SK-N-SH (cell line): Measurements from ENCODE around the gene SLC25A42. TPM values are rescaled to one million over a fixed set of nuclear protein-coding genes. Genes with fewer than 3 reads are reported as not detected.

Source experiments
- CHD2 ChIP-seq: fragments of 150-350 bp; IDR thresholded peaks from 2 replicates; pipeline ENCODE4 v1.6.1; 2018; ENCODE audit warnings: low read length; ENCODE audit not compliant: partially characterized antibody
- EP300 ChIP-seq, 2 experiments: IDR thresholded peaks; 2 replicates each; pipeline versions ENCODE4 v1.4.0 to v1.6.1; 2012; ENCODE audit warnings: borderline replicate concordance in 1 of 2, low read depth in 1 of 2, low read length in 1 of 2
- FOSL2 ChIP-seq: IDR thresholded peaks from 2 replicates; pipeline ENCODE4 v1.4.0; 2012; ENCODE audit warnings: low read depth, mild to moderate bottlenecking, moderate library complexity, borderline replicate concordance
- FOXM1 ChIP-seq: IDR thresholded peaks from 2 replicates; pipeline ENCODE4 v1.4.0; 2012; ENCODE audit warnings: low read depth, mild to moderate bottlenecking
- GATA2 ChIP-seq: sonication (generic); formaldehyde crosslinking; IDR thresholded peaks from 2 replicates; pipeline ENCODE4 v1.5.0; 2020; ENCODE audit warnings: mild to moderate bottlenecking, missing genetic modification reagents
- JUND ChIP-seq: IDR thresholded peaks from 2 replicates; pipeline ENCODE4 v1.4.0; 2012
- MXI1 ChIP-seq: IDR thresholded peaks from 2 replicates; pipeline ENCODE4 v1.6.1; 2012; ENCODE audit warnings: mild to moderate bottlenecking, low read depth, low read length, improper control_type of control experiment
- NFIC ChIP-seq: IDR thresholded peaks from 2 replicates; pipeline ENCODE4 v1.4.0; 2012; ENCODE audit warnings: borderline replicate concordance
- NRF1 ChIP-seq: IDR thresholded peaks from 2 replicates; pipeline ENCODE4 v1.6.1; 2012; ENCODE audit warnings: low read depth, mild to moderate bottlenecking, low read length
- PBX3 ChIP-seq: IDR thresholded peaks from 2 replicates; pipeline ENCODE4; 2012
- POLR2AphosphoS5 ChIP-seq: IDR thresholded peaks from 2 replicates; pipeline ENCODE4 v1.6.1; 2012; ENCODE audit warnings: low read depth, low read length
- RCOR1 ChIP-seq: fragments of 150-350 bp; IDR thresholded peaks from 2 replicates; pipeline ENCODE4 v1.6.1; 2017; ENCODE audit warnings: antibody characterized with exemption, low read length
- REST ChIP-seq: IDR thresholded peaks from 2 replicates; pipeline ENCODE4 v1.6.1; 2012; ENCODE audit warnings: mild to moderate bottlenecking, low read depth, low read length, moderate library complexity
- SIN3A ChIP-seq: IDR thresholded peaks from 2 replicates; pipeline ENCODE4 v1.6.1; 2012; ENCODE audit warnings: low read depth, mild to moderate bottlenecking, low read length, moderate library complexity, borderline replicate concordance
- SMC3 ChIP-seq: IDR thresholded peaks from 2 replicates; pipeline ENCODE4 v1.6.1; 2012; ENCODE audit warnings: low read depth, low read length, improper control_type of control experiment
- TAF1 ChIP-seq: IDR thresholded peaks from 2 replicates; pipeline ENCODE4 v1.6.1; 2012; ENCODE audit warnings: low read depth, mild to moderate bottlenecking, low read length, moderate library complexity, borderline replicate concordance
- TCF12 ChIP-seq: IDR thresholded peaks from 2 replicates; pipeline ENCODE4 v1.4.0; 2012
- TEAD4 ChIP-seq: IDR thresholded peaks from 2 replicates; pipeline ENCODE4 v1.4.0; 2012; ENCODE audit warnings: mild to moderate bottlenecking, borderline replicate concordance; ENCODE audit not compliant: insufficient read depth
- YY1 ChIP-seq: IDR thresholded peaks from 2 replicates; pipeline ENCODE4 v1.4.0; 2012; ENCODE audit warnings: low read depth, mild to moderate bottlenecking
- polyA plus RNA-seq, 3 experiments: library from polyadenylated mRNA; depleted of rRNA; stranded (reverse); fragments of >200 nt; gene quantifications; 2 replicates each; pipeline ENCODE4 v1.2.3, GENCODE V29; 2012
- TF ChIP-seq, protein P1 (sequence below): fragments of 150-350 bp; IDR thresholded peaks from 2 replicates; pipeline ENCODE4 v1.6.1; 2016; ENCODE audit warnings: mild to moderate bottlenecking, low read depth, low read length
- TF ChIP-seq, protein P2 (sequence below): IDR thresholded peaks from 2 replicates; pipeline ENCODE4 v1.4.0; 2012; ENCODE audit warnings: low read depth, borderline replicate concordance
- TF ChIP-seq, protein P3 (sequence below): IDR thresholded peaks from 2 replicates; pipeline ENCODE4 v1.4.0; 2012; ENCODE audit warnings: low read depth, borderline replicate concordance
- TF ChIP-seq, protein P4 (sequence below): IDR thresholded peaks from 2 replicates; pipeline ENCODE4 v1.4.0; 2012; ENCODE audit warnings: low read depth

SLC25A42 gene
- polyA plus RNA-seq, 1 of the 3 experiments (the other 2 are of a cell fraction) = 6.1 TPM

DNA sequence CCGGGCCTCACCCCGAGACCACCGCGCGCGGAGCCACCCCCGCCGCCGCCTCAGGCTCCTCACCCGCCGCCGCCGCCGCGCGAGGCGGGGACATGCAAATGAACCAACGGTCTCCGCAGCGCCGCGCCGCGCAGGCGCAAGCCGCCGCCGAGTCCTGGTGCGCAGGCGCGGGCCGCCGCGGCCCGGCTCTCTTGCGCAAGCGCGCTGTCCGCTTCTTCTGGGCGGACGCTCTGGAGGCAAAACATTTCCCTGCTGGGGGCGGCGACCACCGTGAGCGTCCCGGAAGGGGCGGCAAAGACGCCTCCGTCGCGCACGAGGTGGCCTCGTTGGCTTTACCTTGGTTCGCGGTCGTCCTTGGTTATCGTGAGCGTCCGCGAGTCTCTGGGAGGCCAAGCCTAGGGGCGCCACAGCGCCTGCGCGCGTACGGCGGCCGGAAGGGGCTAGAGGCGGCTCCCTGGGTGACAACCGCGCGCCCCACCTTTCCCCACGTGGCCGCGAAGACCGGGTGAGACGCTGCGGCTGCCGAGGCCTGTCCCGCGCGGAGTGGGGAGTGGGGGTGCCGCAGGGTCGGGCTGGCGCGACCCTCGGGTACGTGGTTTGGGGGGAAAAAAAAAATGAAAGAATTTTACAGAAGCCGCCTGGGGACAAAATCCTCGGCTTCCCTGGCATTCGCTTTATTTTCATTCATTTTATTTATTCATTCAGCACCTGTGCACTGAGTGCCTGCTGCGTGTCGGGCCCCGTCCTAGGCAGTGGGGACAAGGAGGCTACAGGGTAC lies 30.2 kb upstream of the SLC25A42 start, which contains the start of the genes ARMC6 and SUGP2 (continued):
- TF ChIP-seq, protein P1, sequence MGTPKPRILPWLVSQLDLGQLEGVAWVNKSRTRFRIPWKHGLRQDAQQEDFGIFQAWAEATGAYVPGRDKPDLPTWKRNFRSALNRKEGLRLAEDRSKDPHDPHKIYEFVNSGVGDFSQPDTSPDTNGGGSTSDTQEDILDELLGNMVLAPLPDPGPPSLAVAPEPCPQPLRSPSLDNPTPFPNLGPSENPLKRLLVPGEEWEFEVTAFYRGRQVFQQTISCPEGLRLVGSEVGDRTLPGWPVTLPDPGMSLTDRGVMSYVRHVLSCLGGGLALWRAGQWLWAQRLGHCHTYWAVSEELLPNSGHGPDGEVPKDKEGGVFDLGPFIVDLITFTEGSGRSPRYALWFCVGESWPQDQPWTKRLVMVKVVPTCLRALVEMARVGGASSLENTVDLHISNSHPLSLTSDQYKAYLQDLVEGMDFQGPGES = no peak
- TF ChIP-seq, protein P2, sequence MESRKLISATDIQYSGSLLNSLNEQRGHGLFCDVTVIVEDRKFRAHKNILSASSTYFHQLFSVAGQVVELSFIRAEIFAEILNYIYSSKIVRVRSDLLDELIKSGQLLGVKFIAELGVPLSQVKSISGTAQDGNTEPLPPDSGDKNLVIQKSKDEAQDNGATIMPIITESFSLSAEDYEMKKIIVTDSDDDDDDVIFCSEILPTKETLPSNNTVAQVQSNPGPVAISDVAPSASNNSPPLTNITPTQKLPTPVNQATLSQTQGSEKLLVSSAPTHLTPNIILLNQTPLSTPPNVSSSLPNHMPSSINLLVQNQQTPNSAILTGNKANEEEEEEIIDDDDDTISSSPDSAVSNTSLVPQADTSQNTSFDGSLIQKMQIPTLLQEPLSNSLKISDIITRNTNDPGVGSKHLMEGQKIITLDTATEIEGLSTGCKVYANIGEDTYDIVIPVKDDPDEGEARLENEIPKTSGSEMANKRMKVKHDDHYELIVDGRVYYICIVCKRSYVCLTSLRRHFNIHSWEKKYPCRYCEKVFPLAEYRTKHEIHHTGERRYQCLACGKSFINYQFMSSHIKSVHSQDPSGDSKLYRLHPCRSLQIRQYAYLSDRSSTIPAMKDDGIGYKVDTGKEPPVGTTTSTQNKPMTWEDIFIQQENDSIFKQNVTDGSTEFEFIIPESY = peak; percentile 73; the same call in 1 of the 2 replicates
- TF ChIP-seq REST = no peak
- TF ChIP-seq TAF1 = peak; percentile 21
- TF ChIP-seq FOXM1 = no peak
- TF ChIP-seq SIN3A = peak; percentile 99
- no peak for TF ChIP-seq NFIC
- TF ChIP-seq POLR2AphosphoS5 = peak; percentile 34; the same call in 1 of the 2 replicates
- TF ChIP-seq, protein P3, sequence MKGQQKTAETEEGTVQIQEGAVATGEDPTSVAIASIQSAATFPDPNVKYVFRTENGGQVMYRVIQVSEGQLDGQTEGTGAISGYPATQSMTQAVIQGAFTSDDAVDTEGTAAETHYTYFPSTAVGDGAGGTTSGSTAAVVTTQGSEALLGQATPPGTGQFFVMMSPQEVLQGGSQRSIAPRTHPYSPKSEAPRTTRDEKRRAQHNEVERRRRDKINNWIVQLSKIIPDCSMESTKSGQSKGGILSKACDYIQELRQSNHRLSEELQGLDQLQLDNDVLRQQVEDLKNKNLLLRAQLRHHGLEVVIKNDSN = peak; percentile 67
- no peak for TF ChIP-seq TCF12
- TF ChIP-seq, protein P4, sequence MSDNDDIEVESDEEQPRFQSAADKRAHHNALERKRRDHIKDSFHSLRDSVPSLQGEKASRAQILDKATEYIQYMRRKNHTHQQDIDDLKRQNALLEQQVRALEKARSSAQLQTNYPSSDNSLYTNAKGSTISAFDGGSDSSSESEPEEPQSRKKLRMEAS = peak; percentile 100
- TF ChIP-seq TEAD4 = 0 out of 2 replicates have a peak, but pooled peaks have one; percentile 41
- peak; percentile 99 for TF ChIP-seq MXI1
- peak in 1 of 2 experiments; percentile 26; a peak in 1 of 4 replicates for TF ChIP-seq EP300 (IDR thresholded peaks at IDR 0.05; ENCODE audit: borderline replicate concordance in 1 of 2, low read depth in 1 of 2, low read length in 1 of 2)
- no peak for TF ChIP-seq GATA2 (CRISPR knock-in tag)
- no peak for TF ChIP-seq FOSL2
- TF ChIP-seq YY1 = no peak
- 0 out of 2 replicates have a peak, but pooled peaks have one; percentile 14 for TF ChIP-seq RCOR1
- no peak for TF ChIP-seq SMC3
- TF ChIP-seq NRF1 = peak; percentile 97
- no peak for TF ChIP-seq JUND
- no peak for TF ChIP-seq CHD2
- no peak for TF ChIP-seq PBX3
